GM18951 (cell line): ENCODE results near the gene COBL.

ENCODE experiments used
- POLR2A ChIP-seq: IDR thresholded peaks from 4 replicates; pipeline ENCODE4 v1.6.1; 2011; ENCODE audit warnings: mild to moderate bottlenecking; ENCODE audit not compliant: insufficient read length, insufficient read depth; ENCODE audit errors: extremely low read depth
- in situ Hi-C: fragments of 300-500 bp; cut with MboI; formaldehyde crosslinking; loops from one replicate; pipeline ENCODE4 v1.12.0; 2022; ENCODE audit warnings: low sequenced_read_pairs, mixed read lengths, inconsistent platforms; ENCODE audit not compliant: unreplicated experiment

COBL gene

DNA sequence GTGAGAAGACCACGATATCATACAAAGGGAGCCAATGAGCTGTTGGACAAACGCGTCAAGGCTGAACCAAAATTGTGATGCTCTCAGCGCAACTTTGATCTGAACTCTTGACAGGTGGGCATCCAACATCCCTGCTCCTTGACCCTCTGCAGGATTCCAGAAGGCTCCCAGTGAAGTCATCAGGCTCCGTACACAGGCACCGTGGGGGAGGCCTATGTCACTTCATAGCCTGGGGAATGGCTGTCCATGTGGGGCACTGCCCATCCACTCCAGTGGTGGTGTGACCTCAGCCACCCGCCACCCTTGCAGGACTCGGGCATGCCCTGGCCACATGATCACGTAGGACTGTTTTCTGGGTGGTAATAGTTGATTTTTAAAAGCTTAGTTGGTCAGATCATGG lies 300.1 kb downstream of the COBL start:
- TF ChIP-seq POLR2A: no peak
- in situ Hi-C loops: no loop called here

DNA sequence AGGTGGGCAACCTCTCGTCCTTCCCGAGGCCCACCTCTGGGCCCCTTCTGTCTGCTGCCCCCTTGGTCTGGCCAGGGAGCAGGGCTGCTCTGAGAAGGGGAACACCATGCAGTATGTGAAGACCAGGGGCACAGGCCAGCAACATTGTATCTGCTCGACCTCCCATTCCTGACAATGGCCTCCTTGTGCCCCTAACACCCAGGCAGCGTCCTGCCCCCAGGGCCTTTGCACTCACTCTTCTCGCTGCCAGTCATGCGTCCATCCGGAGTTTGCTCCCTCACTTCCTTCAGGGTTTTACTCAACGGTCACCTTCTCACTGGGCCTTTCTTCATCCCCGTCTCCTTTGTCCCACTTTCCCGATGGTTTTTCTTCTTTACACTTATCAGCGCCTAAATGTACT lies 301.0 kb downstream of the COBL start:
- in situ Hi-C loops: no loop called here
- no peak for TF ChIP-seq POLR2A

DNA sequence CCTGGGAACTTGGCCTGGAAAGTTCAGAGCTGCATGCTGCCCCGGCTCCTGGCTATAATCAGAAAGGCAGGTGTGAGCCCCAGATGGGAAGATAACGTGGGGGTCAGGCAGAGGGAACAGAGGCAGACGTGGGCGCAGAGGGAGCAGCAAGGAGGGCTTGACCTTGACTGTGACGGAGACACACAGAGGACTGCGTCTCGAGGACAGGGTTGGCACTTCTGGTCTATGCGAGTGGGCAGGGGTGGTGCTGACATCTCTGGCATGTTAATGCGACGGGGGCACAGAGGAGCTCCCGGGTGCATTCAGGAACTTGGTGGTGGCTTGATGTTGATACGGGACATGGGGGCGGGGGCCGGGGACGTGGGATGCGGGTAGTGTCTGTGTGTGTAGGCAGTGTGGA lies 301.8 kb downstream of the COBL start:
- no peak for TF ChIP-seq POLR2A
- in situ Hi-C loops: no loop called here

DNA sequence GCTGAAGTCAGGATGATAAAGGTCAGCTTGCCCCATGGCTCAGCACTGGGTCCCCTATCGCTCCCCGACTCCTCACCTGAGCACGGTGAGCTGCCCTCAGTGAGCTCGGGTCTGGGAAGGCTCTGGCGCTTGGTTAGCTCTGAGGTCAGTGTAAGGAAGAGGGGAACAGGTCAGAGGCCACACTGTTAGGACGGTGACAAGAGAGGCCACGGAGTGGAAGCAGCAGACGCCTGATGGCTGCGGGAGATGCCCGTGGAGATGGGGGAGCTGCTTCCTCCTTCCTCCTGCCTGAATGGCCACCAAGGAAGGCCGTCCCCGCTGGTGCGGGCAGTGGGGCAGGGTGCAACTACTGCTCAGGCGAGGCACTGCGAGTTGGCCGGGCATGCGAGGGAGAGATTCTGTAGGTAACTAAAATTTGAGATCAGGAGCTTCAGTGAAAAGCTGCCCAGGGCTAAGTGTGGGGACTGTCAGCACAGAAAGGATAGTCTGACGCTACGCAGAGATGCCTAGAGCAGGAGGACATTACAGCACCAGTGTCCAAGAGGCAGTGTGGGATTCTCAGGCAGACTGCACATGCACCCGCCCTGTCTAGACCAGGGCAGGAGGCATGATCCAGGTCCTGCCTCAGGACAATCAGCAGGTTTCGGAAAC lies 302.6 kb downstream of the COBL start:
- TF ChIP-seq POLR2A: no peak
- in situ Hi-C loops: no loop called here

DNA sequence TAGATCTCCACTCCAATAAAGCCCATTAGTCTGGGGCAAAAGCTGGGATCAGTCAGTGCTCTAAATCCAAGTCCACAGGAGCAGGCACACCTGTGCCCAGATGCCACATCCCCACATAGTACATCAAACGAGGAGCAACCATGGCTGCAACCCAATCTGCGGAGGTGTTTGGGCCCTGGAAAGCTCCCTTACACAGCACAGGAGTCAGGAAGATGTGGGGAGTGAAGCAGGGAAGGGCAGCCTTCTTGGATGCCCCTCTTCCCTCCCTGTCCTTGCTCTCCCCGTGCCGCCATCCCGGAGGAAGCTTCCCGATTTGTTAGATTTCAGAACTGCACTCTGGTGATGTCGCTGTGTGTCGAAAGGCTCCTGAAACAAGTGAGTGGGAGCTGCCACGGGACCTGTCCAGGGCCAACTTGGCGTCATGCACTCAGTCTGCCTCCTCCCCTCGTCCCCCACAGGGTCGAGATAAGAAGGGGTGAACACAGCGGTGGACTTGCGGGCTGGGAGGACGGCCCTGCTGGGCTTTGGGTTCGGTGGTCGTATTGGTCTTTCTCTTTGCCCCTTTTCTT lies 303.3 kb downstream of the COBL start:
- in situ Hi-C loops: no loop called here

DNA sequence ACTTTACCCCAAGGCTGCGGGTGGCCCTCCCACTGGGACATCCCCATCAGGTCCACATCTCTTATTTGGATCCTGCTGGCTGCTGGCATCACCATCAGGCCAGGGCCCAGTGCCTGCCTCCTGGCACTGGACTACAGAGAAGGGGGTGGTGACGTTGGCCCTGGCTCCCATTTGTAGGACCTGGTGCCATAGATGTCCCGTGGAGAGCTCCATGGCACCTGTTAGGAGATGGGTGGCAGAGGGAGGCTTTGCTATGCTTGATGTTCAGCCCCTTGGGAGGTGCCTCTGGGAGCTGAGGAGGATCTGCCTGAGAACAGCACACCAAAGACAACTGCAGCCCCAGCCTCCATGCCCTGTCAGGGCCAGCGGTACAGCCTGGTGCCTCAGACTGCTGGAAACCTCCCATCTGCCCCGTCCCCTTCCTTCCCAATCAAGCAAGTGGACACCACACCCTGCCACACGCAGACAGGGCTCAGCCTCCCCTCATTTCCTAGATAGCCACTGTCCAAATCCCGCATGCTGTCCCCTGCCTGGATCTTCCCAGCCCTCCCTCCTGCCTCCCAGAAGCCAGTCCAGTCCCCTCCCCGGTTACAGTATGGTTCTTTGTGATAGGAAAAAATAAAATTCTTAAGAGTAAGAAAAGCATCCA lies 303.9 kb downstream of the COBL start:
- in situ Hi-C loops: no loop called here
- TF ChIP-seq POLR2A: no peak

More for the DNA sequence above, 303.3 kb downstream of the COBL start:
- TF ChIP-seq POLR2A: no peak

DNA sequence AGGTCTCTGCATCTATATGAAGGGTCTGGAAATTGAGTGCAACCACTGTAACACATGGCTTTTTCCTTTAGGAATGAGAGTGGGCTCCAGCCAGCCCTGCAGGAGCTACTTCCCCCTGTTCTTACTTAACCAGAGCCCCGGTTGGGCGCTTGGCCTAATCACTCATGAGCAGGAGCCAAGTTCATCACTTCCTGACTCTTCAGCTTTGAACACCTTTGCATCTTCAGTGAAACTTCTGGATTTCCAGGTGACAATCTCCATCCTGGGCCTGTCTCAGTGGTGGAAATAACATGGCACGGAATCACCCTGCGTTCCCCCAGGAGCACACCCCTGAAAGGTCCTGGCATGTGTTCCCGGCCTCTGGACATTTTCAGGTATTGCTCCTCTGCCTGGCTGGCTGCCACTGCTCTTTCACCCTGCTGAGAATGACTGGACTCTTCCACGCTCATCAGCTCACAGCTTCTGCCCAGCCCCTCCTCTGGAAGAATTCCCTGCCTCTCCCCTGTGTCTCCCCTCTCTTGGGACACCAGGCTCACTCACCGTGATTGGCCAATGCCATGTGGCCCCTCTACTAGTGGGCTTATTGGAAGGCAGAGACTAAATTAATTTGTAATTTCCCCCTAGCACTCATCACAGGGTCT lies 304.8 kb downstream of the COBL start:
- no peak for TF ChIP-seq POLR2A
- in situ Hi-C loops: no loop called here

DNA sequence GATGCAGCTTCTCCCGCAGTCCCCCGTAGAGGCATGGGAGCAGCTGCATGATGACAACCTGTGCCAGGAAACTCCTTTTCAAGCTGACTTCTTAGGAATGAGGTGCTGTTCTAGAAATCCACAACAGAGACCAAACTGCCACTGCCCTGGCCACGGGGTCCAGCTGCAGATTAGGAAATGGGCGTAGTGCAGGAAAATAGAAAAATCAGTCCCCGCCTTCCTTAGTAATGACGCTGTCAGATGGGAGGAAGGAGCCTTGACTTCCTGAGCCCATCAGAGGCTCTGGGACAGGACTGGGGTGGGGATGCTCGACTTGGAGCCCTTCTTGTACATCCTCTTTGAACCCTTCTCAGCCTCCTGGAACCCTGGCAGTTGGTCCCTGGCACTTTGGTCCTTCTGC lies 306.1 kb downstream of the COBL start:
- in situ Hi-C loops: no loop called here
- TF ChIP-seq POLR2A: no peak

DNA sequence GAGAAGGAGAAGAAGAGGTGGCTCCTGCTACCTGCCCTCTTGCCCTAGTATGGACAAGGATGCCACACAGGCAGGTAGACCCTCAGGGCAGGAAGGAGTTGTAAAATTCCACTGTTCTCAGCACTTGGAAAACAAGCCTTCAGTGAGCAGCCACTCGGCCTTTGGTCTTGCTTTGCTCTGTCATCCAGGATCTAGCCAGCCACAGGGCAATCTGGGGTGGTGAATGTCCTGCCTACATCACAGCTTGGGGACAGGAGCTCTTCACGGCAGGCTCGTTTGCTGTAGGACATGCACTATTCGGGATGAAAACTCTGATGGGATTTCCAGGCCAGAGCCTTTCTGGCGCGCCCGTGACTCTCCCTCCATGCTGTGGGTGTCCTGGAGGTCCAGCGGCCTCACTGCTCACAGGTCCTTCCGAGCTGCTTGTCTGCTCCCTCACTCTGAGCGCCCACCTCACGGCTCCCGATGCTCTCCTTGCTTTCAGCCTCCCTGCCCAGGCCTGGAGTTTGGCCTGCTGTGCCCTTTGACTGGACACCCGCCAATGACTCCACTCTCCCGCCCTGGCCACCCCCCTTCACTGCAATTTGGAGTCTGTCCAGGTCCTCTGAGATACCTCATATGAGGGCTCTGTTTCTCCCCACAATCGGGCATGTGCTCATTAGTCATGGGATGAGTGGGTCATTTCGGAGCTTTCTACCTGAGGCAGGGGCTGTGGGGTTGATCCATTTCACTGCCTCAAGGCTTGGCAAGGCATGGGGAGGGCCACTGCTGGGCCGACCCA lies 306.7 kb downstream of the COBL start:
- in situ Hi-C loops: no loop called here

DNA sequence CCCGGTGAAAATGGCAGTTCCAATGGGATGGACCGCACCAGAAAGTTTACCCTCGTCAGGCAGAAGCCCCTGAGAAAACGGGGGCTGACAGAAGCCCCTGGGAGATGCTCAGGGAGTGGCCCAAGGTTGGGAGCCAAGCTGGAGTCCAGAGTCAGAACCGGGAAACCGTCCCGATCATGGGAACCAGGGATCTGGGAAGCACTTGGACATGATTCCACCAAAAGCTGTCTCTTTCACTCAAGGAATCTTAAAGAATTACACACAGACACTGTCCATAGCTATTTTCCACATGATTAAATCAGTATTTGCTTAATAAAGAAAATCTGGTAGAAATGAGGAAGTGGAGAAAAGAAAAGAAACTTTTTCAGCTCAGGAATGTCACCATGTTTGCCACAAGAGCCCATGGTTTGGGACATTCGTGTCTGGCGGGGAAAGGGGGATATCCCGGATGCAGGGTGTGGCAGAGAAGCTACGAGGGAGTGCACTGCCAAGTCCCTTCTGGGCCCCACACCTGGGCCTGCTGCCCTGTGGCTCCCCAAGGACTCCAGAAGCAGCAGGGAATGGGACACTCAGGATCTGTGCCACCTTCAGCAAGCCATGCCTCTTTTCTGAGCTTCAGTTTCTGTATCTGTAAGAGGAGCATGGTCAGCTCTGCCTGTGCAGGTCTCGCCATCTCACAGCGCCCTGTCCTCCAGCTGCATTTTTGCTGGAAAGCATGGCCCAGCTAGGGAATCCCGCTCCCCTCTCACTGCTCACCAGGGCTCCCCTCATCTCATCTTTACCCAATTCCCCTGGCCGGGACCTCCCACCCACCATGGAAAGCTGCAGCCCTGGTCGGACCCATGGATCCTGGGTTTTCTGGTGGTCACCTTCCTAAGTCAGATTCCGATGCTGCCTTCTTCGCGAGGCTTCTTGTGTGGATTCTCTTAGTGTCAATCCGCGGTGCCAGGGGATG lies 308.8 kb downstream of the COBL start:
- in situ Hi-C loops: no loop called here
- no peak for TF ChIP-seq POLR2A

More for the DNA sequence above, 306.7 kb downstream of the COBL start:
- TF ChIP-seq POLR2A: no peak

DNA sequence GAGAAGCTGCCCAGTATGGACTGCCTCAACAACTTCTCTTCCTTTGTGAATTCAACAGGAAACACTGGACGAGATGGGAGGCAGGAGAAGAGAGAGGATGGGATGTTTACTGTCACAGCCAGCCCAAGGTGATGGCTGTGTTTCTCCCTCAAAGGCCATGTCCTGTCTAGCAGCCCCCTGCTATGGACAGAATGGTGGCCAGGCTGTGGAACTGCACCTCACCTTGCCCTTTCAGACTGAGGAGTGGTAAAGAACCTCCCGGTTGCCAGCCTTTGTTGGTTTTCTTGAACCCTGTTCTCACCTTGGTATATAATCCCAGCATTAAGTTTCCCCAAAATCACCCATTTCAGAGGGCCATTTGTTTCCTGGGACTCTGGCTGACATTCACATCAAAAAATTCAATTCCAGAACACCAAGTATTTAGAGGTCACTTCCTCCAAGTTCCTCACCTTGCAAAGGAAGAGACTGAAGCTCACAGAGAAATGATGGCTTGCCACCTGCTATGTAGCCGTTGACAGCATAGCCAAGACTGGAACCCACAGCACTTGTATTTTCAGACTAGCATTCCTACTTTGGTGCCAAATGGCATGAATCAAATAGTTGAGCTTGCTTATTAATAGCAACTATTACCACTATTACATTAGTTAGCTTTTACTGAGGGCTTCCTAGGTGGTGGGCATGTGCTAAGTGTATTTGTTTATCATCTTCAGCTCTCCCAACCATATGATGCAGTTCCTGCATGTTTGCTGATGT lies 309.9 kb downstream of the COBL start:
- TF ChIP-seq POLR2A: no peak
- in situ Hi-C loops: no loop called here
